Epithelial cell of proximal tubule (primary cell): ENCODE measurements around the gene ENOSF1. TPM values are rescaled to one million over a fixed set of nuclear protein-coding genes. Genes with fewer than 3 reads are reported as not detected.

Experiments
- DNase-seq: peaks from one replicate; pipeline ENCODE4 v3.0.0-alpha.2; 2011; ENCODE audit warnings: low read depth
- H3K4me3 ChIP-seq: 2 replicates; pipeline ENCODE4 v1.5.1; 2011; ENCODE audit warnings: low read depth, mild to moderate bottlenecking, low read length
- total RNA-seq: library from RNA; depleted of rRNA; stranded (reverse); fragments of >200 nt; gene quantifications from 2 replicates; pipeline ENCODE4 v1.2.3, GENCODE V29; 2015
- TF ChIP-seq, protein P1 (sequence below): conservative IDR thresholded peaks from 2 replicates; pipeline ENCODE4 v1.5.1; 2012; ENCODE audit warnings: low read depth, mild to moderate bottlenecking, low read length

The ENOSF1 gene
- total RNA-seq, 1 donor from 2014 or later: 28.0 TPM

DNA sequence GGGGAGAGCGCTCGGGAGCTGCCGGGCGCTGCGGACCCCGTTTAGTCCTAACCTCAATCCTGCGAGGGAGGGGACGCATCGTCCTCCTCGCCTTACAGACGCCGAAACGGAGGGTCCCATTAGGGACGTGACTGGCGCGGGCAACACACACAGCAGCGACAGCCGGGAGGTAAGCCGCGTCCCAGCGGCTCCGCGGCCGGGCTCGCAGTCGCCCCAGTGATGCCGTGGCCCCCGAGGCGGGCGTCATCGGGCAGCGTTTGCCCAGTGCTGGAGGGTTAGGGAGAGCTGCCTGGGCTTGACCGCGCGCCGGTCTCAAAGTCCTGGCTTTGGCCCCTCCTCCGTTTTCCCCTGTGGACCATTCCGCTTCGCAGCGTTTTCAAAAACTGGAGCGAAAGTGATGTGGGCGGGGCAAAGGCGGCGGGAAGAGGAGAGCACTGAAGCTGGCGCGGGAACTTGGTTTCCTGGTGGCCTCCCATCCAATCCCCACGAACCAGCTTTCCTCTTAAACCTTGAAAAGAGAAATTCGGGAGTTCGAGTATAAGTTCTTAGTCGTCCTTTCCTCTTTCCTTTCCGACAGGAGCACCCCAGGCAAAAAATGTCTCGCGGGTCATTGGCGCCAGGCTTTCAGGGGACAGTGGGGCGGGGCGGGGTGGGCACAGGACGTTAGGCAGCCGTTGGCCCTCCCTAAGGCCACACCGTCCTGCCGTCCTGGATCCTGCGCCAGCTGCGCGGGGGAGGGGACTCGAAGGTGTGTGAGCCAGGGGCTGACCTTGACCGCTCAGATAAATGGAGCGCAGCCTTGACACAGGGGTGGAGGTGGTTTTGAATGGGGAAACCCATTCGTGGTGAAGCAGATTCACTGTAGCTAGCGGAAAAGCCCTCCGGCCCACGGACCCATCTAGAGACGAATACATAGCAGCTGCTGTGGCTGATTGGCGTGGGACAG, 54.2 kb downstream of the ENOSF1 start:
- DNase-seq: peak; percentile 39
- TF ChIP-seq, protein P1, sequence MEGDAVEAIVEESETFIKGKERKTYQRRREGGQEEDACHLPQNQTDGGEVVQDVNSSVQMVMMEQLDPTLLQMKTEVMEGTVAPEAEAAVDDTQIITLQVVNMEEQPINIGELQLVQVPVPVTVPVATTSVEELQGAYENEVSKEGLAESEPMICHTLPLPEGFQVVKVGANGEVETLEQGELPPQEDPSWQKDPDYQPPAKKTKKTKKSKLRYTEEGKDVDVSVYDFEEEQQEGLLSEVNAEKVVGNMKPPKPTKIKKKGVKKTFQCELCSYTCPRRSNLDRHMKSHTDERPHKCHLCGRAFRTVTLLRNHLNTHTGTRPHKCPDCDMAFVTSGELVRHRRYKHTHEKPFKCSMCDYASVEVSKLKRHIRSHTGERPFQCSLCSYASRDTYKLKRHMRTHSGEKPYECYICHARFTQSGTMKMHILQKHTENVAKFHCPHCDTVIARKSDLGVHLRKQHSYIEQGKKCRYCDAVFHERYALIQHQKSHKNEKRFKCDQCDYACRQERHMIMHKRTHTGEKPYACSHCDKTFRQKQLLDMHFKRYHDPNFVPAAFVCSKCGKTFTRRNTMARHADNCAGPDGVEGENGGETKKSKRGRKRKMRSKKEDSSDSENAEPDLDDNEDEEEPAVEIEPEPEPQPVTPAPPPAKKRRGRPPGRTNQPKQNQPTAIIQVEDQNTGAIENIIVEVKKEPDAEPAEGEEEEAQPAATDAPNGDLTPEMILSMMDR: no peak

DNA sequence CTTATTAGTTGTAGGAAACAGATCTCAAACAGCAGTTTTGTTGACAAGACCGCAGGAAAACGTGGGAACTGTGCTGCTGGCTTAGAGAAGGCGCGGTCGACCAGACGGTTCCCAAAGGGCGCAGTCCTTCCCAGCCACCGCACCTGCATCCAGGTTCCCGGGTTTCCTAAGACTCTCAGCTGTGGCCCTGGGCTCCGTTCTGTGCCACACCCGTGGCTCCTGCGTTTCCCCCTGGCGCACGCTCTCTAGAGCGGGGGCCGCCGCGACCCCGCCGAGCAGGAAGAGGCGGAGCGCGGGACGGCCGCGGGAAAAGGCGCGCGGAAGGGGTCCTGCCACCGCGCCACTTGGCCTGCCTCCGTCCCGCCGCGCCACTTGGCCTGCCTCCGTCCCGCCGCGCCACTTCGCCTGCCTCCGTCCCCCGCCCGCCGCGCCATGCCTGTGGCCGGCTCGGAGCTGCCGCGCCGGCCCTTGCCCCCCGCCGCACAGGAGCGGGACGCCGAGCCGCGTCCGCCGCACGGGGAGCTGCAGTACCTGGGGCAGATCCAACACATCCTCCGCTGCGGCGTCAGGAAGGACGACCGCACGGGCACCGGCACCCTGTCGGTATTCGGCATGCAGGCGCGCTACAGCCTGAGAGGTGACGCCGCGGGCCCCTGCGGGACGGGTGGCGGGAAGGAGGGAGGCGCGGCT, 55.0 kb downstream of the ENOSF1 start, which contains the start of gene TYMS:
TYMS (plus strand) TSS at position 343 of the 690 bp plus-strand sequence; CDS start at position 433, 90 bp downstream.
- DNase-seq: peak; percentile 19
- peak within 1 kb of the TSS; percentile 91 for H3K4me3 ChIP-seq
- TF ChIP-seq, protein P1: no peak

More for the DNA sequence above, 54.2 kb downstream of the ENOSF1 start:
- H3K4me3 ChIP-seq: peak overlapping the region; percentile 91

DNA sequence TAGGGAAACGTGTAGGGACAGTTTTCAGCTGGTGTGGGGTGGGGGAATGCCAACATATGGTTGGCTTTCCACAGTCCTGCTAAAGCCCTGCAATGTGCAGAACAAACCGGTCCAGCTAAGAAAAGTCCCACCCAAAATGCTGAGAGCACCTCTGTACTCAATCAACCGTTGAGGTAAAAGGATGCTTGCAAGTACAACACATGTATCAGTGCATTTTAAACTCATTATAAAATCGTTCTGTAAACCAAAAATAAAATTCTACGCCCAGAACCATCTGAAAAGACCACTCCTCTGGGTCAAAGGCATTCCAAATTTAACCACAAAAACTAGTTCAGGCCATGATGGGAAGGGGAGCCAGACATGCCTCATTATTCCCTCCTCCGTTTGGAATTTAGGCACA, 57.0 kb downstream of the ENOSF1 start:
- no peak for DNase-seq
- TF ChIP-seq, protein P1: no peak
- H3K4me3 ChIP-seq: no peak overlapping the region

DNA sequence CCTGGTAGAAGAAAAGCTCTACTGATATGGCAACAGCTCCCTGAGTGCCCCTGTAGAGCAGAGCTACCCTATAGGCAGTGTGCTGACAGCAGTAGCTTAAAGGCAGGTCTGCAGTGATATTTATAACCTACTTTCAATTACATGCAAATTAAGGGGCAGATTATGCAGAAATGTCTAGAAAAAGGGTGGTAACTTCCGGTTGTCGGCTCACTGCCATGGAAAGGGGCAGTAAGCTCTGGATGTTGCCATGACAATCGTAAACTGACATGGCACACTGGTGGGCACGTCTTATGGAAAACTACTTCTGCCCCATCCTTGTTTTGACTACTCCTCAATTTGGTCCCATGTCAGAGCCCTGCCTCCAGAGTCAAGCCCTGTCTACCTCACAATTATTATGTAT, 57.8 kb downstream of the ENOSF1 start:
- DNase-seq: no peak
- TF ChIP-seq, protein P1: no peak
- no peak overlapping the region for H3K4me3 ChIP-seq

DNA sequence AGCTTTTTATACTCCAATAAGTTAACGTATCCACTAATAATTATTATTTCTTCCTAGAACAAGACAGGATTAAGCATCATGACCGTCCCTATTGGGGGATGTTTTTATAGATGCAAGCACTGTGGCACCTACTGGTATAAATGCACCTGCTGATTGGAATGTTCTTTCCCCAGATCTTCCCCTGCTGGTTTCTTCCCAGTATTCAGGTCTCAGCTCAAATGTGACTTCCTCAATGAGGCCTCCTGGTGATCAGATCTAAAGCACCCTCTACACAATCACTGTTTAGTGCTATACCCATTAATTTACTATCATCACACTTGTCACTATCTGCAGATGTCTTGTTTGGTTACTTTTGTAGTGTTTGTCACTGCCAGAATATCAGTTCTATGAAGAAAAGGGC, 58.9 kb downstream of the ENOSF1 start:
- TF ChIP-seq, protein P1: no peak
- no peak overlapping the region for H3K4me3 ChIP-seq
- no peak for DNase-seq

DNA sequence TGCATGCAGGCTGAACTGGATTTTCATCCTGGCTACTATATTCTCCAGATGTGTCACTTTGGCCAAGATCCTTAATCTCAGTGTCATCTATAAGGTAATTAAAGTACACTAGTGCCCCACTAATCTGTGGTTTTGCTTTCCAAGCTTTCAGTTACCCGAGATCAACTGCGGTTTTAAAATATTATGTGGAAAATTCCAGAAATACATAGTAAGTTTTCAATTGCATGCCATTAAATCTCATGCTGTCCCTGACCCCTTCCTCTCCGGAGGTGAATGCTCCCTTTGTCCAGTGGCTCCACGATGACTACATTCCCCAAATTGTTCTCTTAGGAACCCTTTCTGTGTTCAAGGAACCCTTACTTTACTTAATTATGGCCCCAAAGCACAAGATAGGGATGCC, 60.3 kb downstream of the ENOSF1 start:
- DNase-seq: no peak
- TF ChIP-seq, protein P1: no peak
- no peak overlapping the region for H3K4me3 ChIP-seq
